WERI-Rb-1 (cell line): ENCODE data around the gene DSCAM.
A peak's percentile ranks its signal among the peaks of the same experiment; 100 is the strongest.

ENCODE experiments used
- DNase-seq: peaks from one replicate; pipeline ENCODE4 v3.0.0-alpha.2; 2020
- H3K27ac ChIP-seq: fragments of 250-450 bp; sonication (Bioruptor Pico); 2 replicates; pipeline ENCODE4 v1.5.1; 2020; ENCODE audit warnings: mild to moderate bottlenecking, moderate library complexity
- H3K27me3 ChIP-seq: fragments of 250-450 bp; sonication (Bioruptor Pico); 2 replicates; pipeline ENCODE4 v1.5.1; 2021; ENCODE audit warnings: mild to moderate bottlenecking, low read depth, moderate library complexity; ENCODE audit not compliant: insufficient read depth, severe bottlenecking
- H3K36me3 ChIP-seq: fragments of 250-450 bp; sonication (Bioruptor Pico); 2 replicates; pipeline ENCODE4 v1.5.1; 2020; ENCODE audit warnings: mild to moderate bottlenecking, moderate library complexity
- H3K4me3 ChIP-seq: 2 replicates; pipeline ENCODE4 v1.5.1; 2011; ENCODE audit warnings: low read depth, mild to moderate bottlenecking, control low read depth, low read length
- H3K9me3 ChIP-seq: fragments of 250-450 bp; sonication (Bioruptor Pico); 2 replicates; pipeline ENCODE4 v1.5.1; 2021; ENCODE audit warnings: mild to moderate bottlenecking, moderate library complexity; ENCODE audit not compliant: severe bottlenecking
- TF ChIP-seq, protein P1 (sequence below): IDR thresholded peaks from 2 replicates; pipeline ENCODE4 v1.5.1; 2011; ENCODE audit warnings: low read depth, mild to moderate bottlenecking, control low read depth, inconsistent platforms, low read length

DSCAM gene

DNA sequence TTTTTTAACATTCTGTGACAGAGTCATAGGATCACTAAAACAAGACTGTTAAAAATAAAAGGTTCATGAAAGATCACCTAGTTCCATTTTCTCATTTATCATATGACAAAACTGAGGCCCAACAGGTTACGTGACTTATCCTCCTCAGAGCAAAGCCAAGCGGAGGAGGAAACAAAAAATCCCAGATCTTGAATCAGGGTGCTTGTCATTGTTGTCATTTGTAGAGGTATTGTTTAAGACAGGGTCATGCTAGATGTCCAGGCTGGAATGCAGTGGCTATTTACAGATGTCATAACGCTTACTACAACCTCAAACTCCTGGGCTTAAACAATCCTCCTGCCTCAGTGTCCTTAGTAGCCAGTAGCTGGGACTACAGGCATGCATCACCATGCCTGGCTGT, 293.2 kb downstream of the DSCAM start:
- H3K27ac ChIP-seq: no peak overlapping the region
- TF ChIP-seq, protein P1, sequence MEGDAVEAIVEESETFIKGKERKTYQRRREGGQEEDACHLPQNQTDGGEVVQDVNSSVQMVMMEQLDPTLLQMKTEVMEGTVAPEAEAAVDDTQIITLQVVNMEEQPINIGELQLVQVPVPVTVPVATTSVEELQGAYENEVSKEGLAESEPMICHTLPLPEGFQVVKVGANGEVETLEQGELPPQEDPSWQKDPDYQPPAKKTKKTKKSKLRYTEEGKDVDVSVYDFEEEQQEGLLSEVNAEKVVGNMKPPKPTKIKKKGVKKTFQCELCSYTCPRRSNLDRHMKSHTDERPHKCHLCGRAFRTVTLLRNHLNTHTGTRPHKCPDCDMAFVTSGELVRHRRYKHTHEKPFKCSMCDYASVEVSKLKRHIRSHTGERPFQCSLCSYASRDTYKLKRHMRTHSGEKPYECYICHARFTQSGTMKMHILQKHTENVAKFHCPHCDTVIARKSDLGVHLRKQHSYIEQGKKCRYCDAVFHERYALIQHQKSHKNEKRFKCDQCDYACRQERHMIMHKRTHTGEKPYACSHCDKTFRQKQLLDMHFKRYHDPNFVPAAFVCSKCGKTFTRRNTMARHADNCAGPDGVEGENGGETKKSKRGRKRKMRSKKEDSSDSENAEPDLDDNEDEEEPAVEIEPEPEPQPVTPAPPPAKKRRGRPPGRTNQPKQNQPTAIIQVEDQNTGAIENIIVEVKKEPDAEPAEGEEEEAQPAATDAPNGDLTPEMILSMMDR: no peak
- H3K9me3 ChIP-seq: peaks cover 10% of the 10 kb centered on the region
- H3K36me3 ChIP-seq: no peaks in the 10 kb centered on the region
- no peaks in the 10 kb centered on the region for H3K27me3 ChIP-seq
- H3K4me3 ChIP-seq: no peak overlapping the region
- no peak for DNase-seq

DNA sequence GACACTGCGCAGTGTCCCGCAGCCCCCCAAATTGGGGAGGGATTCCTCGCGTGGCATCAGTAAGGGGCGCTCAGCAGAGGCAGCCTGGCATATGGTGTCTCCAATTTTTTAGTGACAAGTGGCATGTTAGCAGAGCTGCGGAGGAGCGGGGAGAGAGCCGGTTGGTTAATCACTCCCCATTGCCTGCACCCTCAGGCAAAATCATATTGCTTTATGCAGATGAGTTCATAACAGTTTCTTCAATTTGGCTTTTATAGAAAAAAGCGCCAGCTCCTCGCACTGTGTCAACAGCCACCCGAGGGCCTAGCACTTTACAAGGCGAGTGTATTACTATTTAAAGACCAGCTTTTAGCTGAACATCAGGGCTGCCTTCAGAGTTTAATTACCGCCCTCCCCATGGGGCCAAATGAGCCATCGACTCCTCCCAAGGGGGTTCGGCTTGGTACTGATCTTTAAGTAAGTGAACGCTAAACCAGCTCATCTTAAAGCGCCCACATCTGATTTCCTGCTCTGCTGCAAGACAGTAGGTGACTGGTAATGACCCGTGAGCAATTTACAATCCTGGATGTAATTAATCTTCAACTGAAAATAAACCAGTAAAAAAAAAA, 298.9 kb downstream of the DSCAM start:
- H3K27me3 ChIP-seq: no peaks in the 10 kb centered on the region
- TF ChIP-seq, protein P1: no peak

DNA sequence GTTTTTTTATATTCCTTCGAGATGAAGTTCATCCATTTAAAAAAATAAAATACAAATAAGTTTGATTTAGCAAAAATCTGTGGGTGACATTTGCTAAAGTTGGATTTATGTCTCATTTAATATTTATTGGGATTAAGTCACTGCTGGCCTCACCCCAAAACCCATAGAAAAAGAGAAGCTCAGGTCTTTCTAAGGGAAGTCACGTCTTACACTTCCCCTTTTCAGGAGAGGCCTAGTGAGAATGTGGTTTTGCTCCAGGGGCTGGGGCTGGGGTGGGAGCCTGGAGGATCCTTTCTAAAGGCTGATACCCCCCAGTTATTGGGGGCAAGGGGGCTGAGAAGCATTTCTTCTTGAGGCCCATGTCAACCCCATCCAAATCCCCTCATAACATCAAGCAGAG, 300.3 kb downstream of the DSCAM start:
- no peak overlapping the region for H3K4me3 ChIP-seq
- no peak for DNase-seq
- no peaks in the 10 kb centered on the region for H3K36me3 ChIP-seq
- TF ChIP-seq, protein P1: no peak
- no peaks in the 10 kb centered on the region for H3K27me3 ChIP-seq
- peaks cover 19% of the 10 kb centered on the region for H3K9me3 ChIP-seq
- no peak overlapping the region for H3K27ac ChIP-seq

More for the DNA sequence above, 298.9 kb downstream of the DSCAM start:
- no peak overlapping the region for H3K4me3 ChIP-seq
- no peaks in the 10 kb centered on the region for H3K36me3 ChIP-seq
- H3K9me3 ChIP-seq: peaks cover 22% of the 10 kb centered on the region
- H3K27ac ChIP-seq: no peak overlapping the region
- DNase-seq: peak; percentile 39

DNA sequence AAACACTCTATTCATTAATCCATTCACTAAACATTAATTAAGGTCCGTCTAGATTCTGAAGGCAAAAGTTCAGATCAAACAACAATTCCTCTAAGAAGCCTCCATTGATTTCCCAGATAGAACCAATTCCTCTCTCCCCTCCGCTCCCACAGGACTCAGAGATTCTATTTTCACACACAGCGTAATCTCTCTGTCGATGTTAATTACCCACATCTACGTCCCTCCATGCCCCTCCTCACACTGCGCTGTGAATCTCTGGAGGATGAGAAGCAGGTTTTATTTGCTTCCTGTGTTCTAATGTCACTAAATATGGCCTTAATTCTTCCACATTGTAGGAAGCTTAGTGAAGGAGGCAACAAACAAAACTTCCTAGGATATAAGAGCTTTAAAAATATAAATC, 306.7 kb downstream of the DSCAM start:
- Histone ChIP-seq H3K27ac (peak overlapping the region; percentile 49), H3K4me3 (peak overlapping the region; percentile 43), H3K36me3 (no peaks in the 10 kb centered on the region), H3K9me3 (peaks cover 6% of the 10 kb centered on the region), H3K27me3 (no peaks in the 10 kb centered on the region)
- TF ChIP-seq, protein P1: no peak
- DNase-seq: peak; percentile 37

DNA sequence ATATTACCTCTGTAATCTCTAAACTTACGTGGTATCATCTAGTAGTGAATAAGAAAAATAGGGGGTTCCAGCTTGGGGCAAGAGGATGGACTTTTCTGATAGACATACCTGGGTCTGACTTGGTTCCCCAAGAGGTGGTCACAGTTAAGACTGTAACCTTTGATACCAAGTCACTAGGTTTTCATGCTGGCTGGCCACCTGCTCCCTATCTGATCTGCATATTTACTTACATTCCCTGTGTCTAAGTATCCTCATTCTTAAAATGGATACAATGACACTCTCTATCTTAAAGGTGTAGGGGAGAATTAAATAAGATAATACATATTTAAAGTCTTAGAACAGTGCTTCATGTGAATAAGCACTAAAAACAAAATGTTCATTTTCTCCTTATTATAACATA, 312.1 kb downstream of the DSCAM start:
- no peaks in the 10 kb centered on the region for H3K36me3 ChIP-seq
- H3K4me3 ChIP-seq: no peak overlapping the region
- no peak overlapping the region for H3K27ac ChIP-seq
- TF ChIP-seq, protein P1: no peak
- DNase-seq: no peak
- H3K9me3 ChIP-seq: no peaks in the 10 kb centered on the region
- H3K27me3 ChIP-seq: no peaks in the 10 kb centered on the region

DNA sequence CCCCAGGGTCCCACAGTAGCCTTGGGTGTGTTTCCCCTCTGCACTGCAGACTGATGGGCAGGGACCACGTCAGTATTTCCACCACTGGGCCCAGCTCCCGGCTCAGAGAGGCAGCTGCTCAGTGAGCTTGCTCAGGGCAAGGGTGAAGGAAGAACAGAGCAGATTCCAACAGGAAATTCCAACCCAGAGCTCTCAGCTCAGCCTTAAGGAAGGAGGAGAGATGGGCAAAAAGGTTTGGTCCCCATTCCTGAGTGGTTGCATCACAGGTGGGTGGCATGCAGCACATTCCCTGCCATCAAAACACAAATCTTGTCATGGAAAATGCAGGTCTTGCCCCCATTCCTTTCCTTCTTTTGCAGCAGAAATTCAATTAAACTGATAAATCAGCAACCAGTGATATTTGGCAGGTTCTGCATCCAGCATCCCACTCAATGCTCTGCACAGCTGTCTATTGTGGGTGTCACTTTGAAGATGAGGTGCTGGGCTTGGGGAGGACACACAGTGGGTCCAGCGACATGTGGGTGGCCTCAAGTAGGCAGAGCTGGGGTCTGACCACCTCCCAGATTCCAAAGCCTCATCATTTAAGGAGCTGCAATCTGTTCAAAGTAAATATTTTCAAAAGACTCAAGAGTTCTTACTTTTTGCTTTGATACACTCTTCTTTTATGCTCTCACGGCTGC, 315.4 kb downstream of the DSCAM start:
- no peaks in the 10 kb centered on the region for H3K27me3 ChIP-seq

More for the DNA sequence above, 315.4 kb downstream of the DSCAM start:
- TF ChIP-seq, protein P1: no peak
- Histone ChIP-seq H3K36me3 (no peaks in the 10 kb centered on the region), H3K27ac (no peak overlapping the region), H3K9me3 (peaks cover 3% of the 10 kb centered on the region), H3K4me3 (no peak overlapping the region)
- no peak for DNase-seq
